Caco-2 (cell line): ENCODE results near the gene ZNF497. TPM values are rescaled to one million over a fixed set of nuclear protein-coding genes. Genes with fewer than 3 reads are reported as not detected.
A peak's percentile ranks its signal among the peaks of the same experiment; 100 is the strongest.
"Not testable (repeated sequence)": the region's sequence is repeated elsewhere in the genome, so short reads cannot be mapped to it uniquely, and the experiment has no call there.

Experiments
- BruUV-seq: library from RNA; stranded (reverse); fragments of 400-500 nt; replicated peaks from 2 replicates; lab custom pipeline; 2021; lab: Mats Ljungman, UMichigan
- CTCF ChIA-PET: fragments of 300-600 bp; sonication (Branson Sonifier 250); formaldehyde crosslinking; loops from one replicate; lab custom pipeline; 2022; ENCODE audit warnings: antibody characterized with exemption; lab: Charles Lee
- POLR2A ChIA-PET: fragments of 300-600 bp; sonication (Branson Sonifier 250); formaldehyde crosslinking; loops from one replicate; lab custom pipeline; 2022; ENCODE audit warnings: antibody characterized with exemption; lab: Charles Lee
- DNase-seq, 2 experiments: peaks; one replicate each; pipeline versions ENCODE4 v3.0.0 to v3.0.0-alpha.2; 2020 to 2022
- H3K27me3 ChIP-seq: replicated peaks from 2 replicates; pipeline ENCODE4 v1.6.0; 2011; ENCODE audit warnings: low read length; ENCODE audit not compliant: control insufficient read depth, insufficient read depth
- H3K36me3 ChIP-seq: 2 replicates; pipeline ENCODE4 v1.5.1; 2011; ENCODE audit warnings: low read length; ENCODE audit not compliant: control insufficient read depth, insufficient read depth
- H3K4me1 ChIP-seq: fragments of 250-450 bp; sonication (Bioruptor Pico); 2 replicates; pipeline ENCODE4 v1.5.1; 2020; ENCODE audit warnings: mild to moderate bottlenecking
- H3K4me3 ChIP-seq: 2 replicates; pipeline ENCODE4 v1.5.1; 2011; ENCODE audit warnings: low read depth, mild to moderate bottlenecking, control low read depth, low read length
- H3K9me3 ChIP-seq: fragments of 250-450 bp; sonication (Bioruptor Pico); 2 replicates; pipeline ENCODE4 v1.5.1; 2020; ENCODE audit warnings: mild to moderate bottlenecking, moderate library complexity
- H3K27ac Mint-ChIP-seq: one replicate; pipeline ENCODE4 v1.8.0; 2022; ENCODE audit warnings: mixed read lengths; ENCODE audit not compliant: unreplicated experiment
- H3K27me3 Mint-ChIP-seq: one replicate; pipeline ENCODE4 v1.8.0; 2022; ENCODE audit warnings: mixed read lengths; ENCODE audit not compliant: insufficient read depth, unreplicated experiment
- H3K36me3 Mint-ChIP-seq: one replicate; pipeline ENCODE4 v1.8.0; 2022; ENCODE audit warnings: mild to moderate bottlenecking, mixed read lengths; ENCODE audit not compliant: insufficient read depth, unreplicated experiment
- H3K4me1 Mint-ChIP-seq: one replicate; pipeline ENCODE4 v1.8.0; 2022; ENCODE audit warnings: low read depth, mixed read lengths; ENCODE audit not compliant: unreplicated experiment
- H3K4me3 Mint-ChIP-seq: one replicate; pipeline ENCODE4 v1.8.0; 2022; ENCODE audit warnings: mild to moderate bottlenecking, moderate library complexity, mixed read lengths; ENCODE audit not compliant: unreplicated experiment
- H3K9me3 Mint-ChIP-seq: one replicate; pipeline ENCODE4 v1.8.0; 2022; ENCODE audit warnings: mixed read lengths; ENCODE audit not compliant: unreplicated experiment
- intact Hi-C: fragments of 100-400 bp; cut with micrococcal nuclease; formaldehyde crosslinking; loops from one replicate; pipeline ENCODE4 v1.10.0; 2022; ENCODE audit not compliant: unreplicated experiment
- total RNA-seq: library from RNA; stranded (reverse); gene quantifications from 2 replicates; pipeline ENCODE4 v1.2.3, GENCODE V29; 2022
- TF ChIP-seq, protein P1 (sequence below), 2 experiments: fragments of 200-600 bp in 1 of 2; IDR thresholded peaks; 1 replicate in 1 of 2; 2 replicates in 1 of 2; pipeline versions ENCODE4 v1.5.1 to v1.8.0; 2011 to 2022; ENCODE audit warnings: antibody characterized with exemption in 1 of 2, control low read depth in 1 of 2, inconsistent platforms in 1 of 2, low read depth in 1 of 2, low read length in 1 of 2, mild to moderate bottlenecking in 1 of 2, moderate library complexity in 1 of 2; ENCODE audit not compliant: insufficient read depth in 1 of 2, severe bottlenecking in 1 of 2, unreplicated experiment in 1 of 2

Gene ZNF497
- total RNA-seq, 1 experiment from 2014 or later = 1.7 TPM

DNA sequence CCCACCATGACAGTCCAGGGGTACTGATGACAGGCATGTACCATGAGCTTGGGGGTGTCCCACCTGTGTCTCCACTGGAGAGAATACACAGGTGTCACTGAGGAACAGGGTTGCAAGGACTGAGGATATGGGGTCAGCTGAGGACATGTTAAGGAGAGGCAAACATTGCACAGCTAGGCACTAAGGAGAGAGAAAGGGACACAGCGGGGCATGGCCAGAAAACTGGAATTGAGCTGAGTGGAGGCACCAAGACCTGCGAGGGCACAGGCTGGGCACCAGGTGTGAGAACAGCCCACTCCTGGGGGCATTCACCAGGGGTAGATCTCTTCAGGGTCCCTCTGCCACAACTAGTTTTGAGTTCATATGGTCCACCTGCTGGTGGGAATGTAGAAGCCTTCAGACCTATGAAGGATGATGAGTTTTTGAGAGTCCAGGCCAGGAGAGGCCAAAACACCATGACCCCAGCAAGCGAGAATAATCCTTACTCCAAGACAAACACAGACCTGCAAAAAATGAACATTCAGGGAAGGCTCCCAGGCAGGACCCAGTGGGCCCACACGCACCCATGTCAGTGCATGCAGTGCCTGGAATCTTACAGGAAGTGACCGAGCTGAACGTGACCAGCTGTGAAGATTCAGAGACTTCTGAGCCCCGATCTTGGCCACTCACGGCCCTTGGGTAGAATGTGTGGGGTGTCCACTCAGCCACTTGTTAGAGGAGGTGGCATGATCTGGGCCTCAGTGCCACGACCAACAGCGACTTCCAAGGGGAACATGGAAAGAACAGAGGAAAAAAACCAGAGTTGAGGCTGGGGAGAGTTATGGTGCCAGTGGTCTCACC, 44.5 kb upstream of the ZNF497 start:
- peak overlapping the region; percentile 87 for H3K27ac Mint-ChIP-seq
- peaks cover 17% of the 10 kb centered on the region for H3K36me3 Mint-ChIP-seq
- Histone ChIP-seq H3K36me3 (no peaks in the 10 kb centered on the region; the same call in 1 of the 2 replicates), H3K27me3 (no peaks in the 10 kb centered on the region), H3K4me3 (peak overlapping the region; percentile 73), H3K9me3 (no peaks in the 10 kb centered on the region), H3K4me1 (peaks cover 16% of the 10 kb centered on the region)
- intact Hi-C loops = no loop called here
- CTCF ChIA-PET = interaction anchor here (0.6 kb wide), 1 partner anchor 44 kb away, joined by 4 read pairs; the partner anchor contains the start of gene ZNF497
- H3K9me3 Mint-ChIP-seq = no peaks in the 10 kb centered on the region
- DNase-seq = peak in 1 of 2 experiments; percentile 36
- BruUV-seq = no TSS peak
- H3K4me1 Mint-ChIP-seq = peaks cover 22% of the 10 kb centered on the region
- H3K4me3 Mint-ChIP-seq = peak overlapping the region; percentile 95
- POLR2A ChIA-PET = no interaction called here
- no peaks in the 10 kb centered on the region for H3K27me3 Mint-ChIP-seq
- TF ChIP-seq, protein P1, sequence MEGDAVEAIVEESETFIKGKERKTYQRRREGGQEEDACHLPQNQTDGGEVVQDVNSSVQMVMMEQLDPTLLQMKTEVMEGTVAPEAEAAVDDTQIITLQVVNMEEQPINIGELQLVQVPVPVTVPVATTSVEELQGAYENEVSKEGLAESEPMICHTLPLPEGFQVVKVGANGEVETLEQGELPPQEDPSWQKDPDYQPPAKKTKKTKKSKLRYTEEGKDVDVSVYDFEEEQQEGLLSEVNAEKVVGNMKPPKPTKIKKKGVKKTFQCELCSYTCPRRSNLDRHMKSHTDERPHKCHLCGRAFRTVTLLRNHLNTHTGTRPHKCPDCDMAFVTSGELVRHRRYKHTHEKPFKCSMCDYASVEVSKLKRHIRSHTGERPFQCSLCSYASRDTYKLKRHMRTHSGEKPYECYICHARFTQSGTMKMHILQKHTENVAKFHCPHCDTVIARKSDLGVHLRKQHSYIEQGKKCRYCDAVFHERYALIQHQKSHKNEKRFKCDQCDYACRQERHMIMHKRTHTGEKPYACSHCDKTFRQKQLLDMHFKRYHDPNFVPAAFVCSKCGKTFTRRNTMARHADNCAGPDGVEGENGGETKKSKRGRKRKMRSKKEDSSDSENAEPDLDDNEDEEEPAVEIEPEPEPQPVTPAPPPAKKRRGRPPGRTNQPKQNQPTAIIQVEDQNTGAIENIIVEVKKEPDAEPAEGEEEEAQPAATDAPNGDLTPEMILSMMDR (IDR thresholded peaks at IDR 0.05; ENCODE audit: insufficient read depth in 1 of 2, low read depth in 1 of 2, low read length in 1 of 2, severe bottlenecking in 1 of 2, unreplicated experiment in 1 of 2) = peak; percentile 34 to 54

DNA sequence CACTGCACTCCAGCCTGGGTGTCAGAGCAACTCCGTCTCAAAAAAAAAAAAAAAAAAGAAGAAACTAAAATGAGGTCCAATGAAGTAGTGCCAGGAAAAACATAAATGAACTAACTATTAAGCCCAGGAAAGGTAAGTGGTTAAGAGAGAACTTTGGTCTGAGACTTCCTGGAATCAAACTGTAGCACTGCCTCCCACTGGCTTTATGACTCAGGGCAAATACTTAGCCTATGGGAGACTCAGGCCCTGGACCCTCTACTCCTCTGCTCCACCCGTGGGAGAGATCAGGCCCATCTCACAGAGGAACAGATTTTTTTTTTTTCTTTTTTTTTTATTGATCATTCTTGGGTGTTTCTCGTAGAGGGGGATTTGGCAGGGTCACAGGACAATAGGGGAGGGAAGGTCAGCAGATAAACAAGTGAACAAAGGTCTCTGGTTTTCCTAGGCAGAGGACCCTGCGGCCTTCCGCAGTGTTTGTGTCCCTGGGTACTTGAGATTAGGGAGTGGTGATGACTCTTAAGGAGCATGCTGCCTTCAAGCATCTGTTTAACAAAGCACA, 41.4 kb upstream of the ZNF497 start:
- H3K4me3 Mint-ChIP-seq, CTCF ChIA-PET, DNase-seq, H3K4me3 ChIP-seq, H3K9me3 Mint-ChIP-seq, H3K27me3 Mint-ChIP-seq, POLR2A ChIA-PET, H3K9me3 ChIP-seq, H3K27ac Mint-ChIP-seq, intact Hi-C loops, H3K36me3 ChIP-seq, H3K27me3 ChIP-seq, BruUV-seq: not testable (repeated sequence)
- H3K4me1 ChIP-seq = peaks cover 17% of the 10 kb centered on the region
- Mint-ChIP-seq H3K36me3 (peaks cover 36% of the 10 kb centered on the region), H3K4me1 (peaks cover 27% of the 10 kb centered on the region)

GRCh38 chr19:58401840-58402421, 39.4 kb upstream of the ZNF497 start:
- BruUV-seq = TSS peak; percentile 48
- ChIA-PET POLR2A (no interaction called here), CTCF (no interaction called here)
- Histone ChIP-seq H3K9me3 (no peaks in the 10 kb centered on the region), H3K4me1 (peaks cover 12% of the 10 kb centered on the region), H3K27me3 (no peaks in the 10 kb centered on the region), H3K4me3 (peak overlapping the region; percentile 93), H3K36me3 (no peaks in the 10 kb centered on the region)
- Mint-ChIP-seq H3K9me3 (no peaks in the 10 kb centered on the region), H3K4me1 (peaks cover 16% of the 10 kb centered on the region), H3K27me3 (no peaks in the 10 kb centered on the region), H3K27ac (peak overlapping the region; percentile 99), H3K4me3 (peak overlapping the region; percentile 99), H3K36me3 (peaks cover 26% of the 10 kb centered on the region)
- TF ChIP-seq, protein P1 (IDR thresholded peaks at IDR 0.05; ENCODE audit: insufficient read depth in 1 of 2, low read depth in 1 of 2, low read length in 1 of 2, severe bottlenecking in 1 of 2, unreplicated experiment in 1 of 2) = no peak
- intact Hi-C loops = loop anchor here (2.0 kb wide), 2 partner anchors 39 to 73 kb away; partner anchors contain the start of gene ZNF497
- DNase-seq = no peak
